HG03432 (cell line): ENCODE measurements around the gene LRCOL1.

ENCODE experiments used
- ATAC-seq: cut with Tn5 transposase; IDR thresholded peaks from one replicate; pipeline ENCODE4 v1.9.1; 2021; ENCODE audit warnings: mild to moderate bottlenecking, moderate library complexity; ENCODE audit not compliant: unreplicated experiment

LRCOL1 gene

GRCh38 chr12:132637811-132638210 is 27.4 kb upstream of the LRCOL1 start:
- ATAC-seq, result no peak

GRCh38 chr12:132635076-132635955 is 24.9 kb upstream of the LRCOL1 start:
- no peak for ATAC-seq

GRCh38 chr12:132634411-132634990 is 24.1 kb upstream of the LRCOL1 start:
- no peak for ATAC-seq

- ATAC-seq, result no peak
Measured at GRCh38 chr12:132633901-132634300, 23.5 kb upstream of the LRCOL1 start.

- no peak for ATAC-seq
Measured at GRCh38 chr12:132633398-132633797, 23.0 kb upstream of the LRCOL1 start.

GRCh38 chr12:132632521-132633228 is 22.3 kb upstream of the LRCOL1 start:
- ATAC-seq, result no peak

GRCh38 chr12:132631666-132632065 is 21.3 kb upstream of the LRCOL1 start:
- ATAC-seq, result no peak

GRCh38 chr12:132630672-132631071 is 20.3 kb upstream of the LRCOL1 start:
- ATAC-seq, result no peak

- ATAC-seq, result no peak
Measured at GRCh38 chr12:132629330-132629729, 18.9 kb upstream of the LRCOL1 start.

GRCh38 chr12:132625731-132626430 is 15.5 kb upstream of the LRCOL1 start:
- ATAC-seq, result no peak

- no peak for ATAC-seq
Measured at GRCh38 chr12:132624910-132625630, 14.7 kb upstream of the LRCOL1 start.

GRCh38 chr12:132624186-132624855 is 13.9 kb upstream of the LRCOL1 start:
- ATAC-seq, result no peak

- ATAC-seq, result no peak
Measured at GRCh38 chr12:132623072-132623869, 12.9 kb upstream of the LRCOL1 start.

- ATAC-seq, result no peak
Measured at GRCh38 chr12:132622437-132623071, 12.2 kb upstream of the LRCOL1 start.

- ATAC-seq, result no peak
Measured at GRCh38 chr12:132621657-132622435, 11.5 kb upstream of the LRCOL1 start.

GRCh38 chr12:132620899-132621656 is 10.7 kb upstream of the LRCOL1 start:
- no peak for ATAC-seq
